ENCODE results near the gene LAMC1. TPM values are rescaled to one million over a fixed set of nuclear protein-coding genes. Genes with fewer than 3 reads are reported as not detected.

Gene LAMC1
- total RNA-seq, 1 experiment from 2014 or later: 113 TPM

GRCh38 chr1:183101841-183102276, 78.6 kb downstream of the LAMC1 start:
- POLR2A ChIA-PET: no interaction called here
- Histone ChIP-seq H3K4me3 (ENCODE audit: low read depth in 2 of 2, low read length in 2 of 2) (no peak overlapping the region), H3K27ac (ENCODE audit: low read length) (no peak overlapping the region), H3K4me1 (ENCODE audit: control insufficient read depth, insufficient read depth, low read length) (peaks cover 3% of the 10 kb centered on the region), H3K27me3 (ENCODE audit: control insufficient read depth, insufficient read depth, low read length) (no peaks in the 10 kb centered on the region), H3K36me3 (ENCODE audit: control insufficient read depth, insufficient read depth, low read length) (peaks cover 2% of the 10 kb centered on the region; the same call in 1 of the 2 replicates), H3K9me3 (ENCODE audit: control insufficient read depth, insufficient read depth, low read depth, low read length) (no peaks in the 10 kb centered on the region)
- no peak for ATAC-seq
- CTCF ChIA-PET: no interaction called here
- BruUV-seq (replicated peaks): no TSS peak
- no peak for DNase-seq (ENCODE audit: low read depth, low spot score)
- intact Hi-C loops (cut with micrococcal nuclease; ENCODE audit: unreplicated experiment) (no loop called here), in situ Hi-C loops (cut with HindIII; ENCODE audit: low pct_unique_long_range_greater_than_20kb, low sequenced_read_pairs) (no loop called here)
- TF ChIP-seq REST (IDR thresholded peaks at IDR 0.05; ENCODE audit: insufficient read depth in 1 of 2, low read depth in 2 of 2, low read length in 1 of 2) (no peak), SIN3A (IDR thresholded peaks at IDR 0.05; ENCODE audit: borderline replicate concordance, insufficient read depth, low read depth, low read length) (no peak)

- Histone ChIP-seq H3K36me3 (ENCODE audit: control insufficient read depth, insufficient read depth, low read length) (peaks cover 2% of the 10 kb centered on the region; the same call in 1 of the 2 replicates), H3K4me3 (ENCODE audit: low read depth in 2 of 2, low read length in 2 of 2) (no peak overlapping the region), H3K9me3 (ENCODE audit: control insufficient read depth, insufficient read depth, low read depth, low read length) (no peaks in the 10 kb centered on the region), H3K27me3 (ENCODE audit: control insufficient read depth, insufficient read depth, low read length) (no peaks in the 10 kb centered on the region), H3K4me1 (ENCODE audit: control insufficient read depth, insufficient read depth, low read length) (no peaks in the 10 kb centered on the region), H3K27ac (ENCODE audit: low read length) (no peak overlapping the region)
- no peak for TF ChIP-seq POLR2AphosphoS5 (IDR thresholded peaks at IDR 0.05; ENCODE audit: low read depth, low read length)
- no peak for TF ChIP-seq CTCF (IDR thresholded peaks at IDR 0.05)
- TF ChIP-seq REST (IDR thresholded peaks at IDR 0.05; ENCODE audit: insufficient read depth in 1 of 2, low read depth in 2 of 2, low read length in 1 of 2): no peak
- TF ChIP-seq TCF7L2 (IDR thresholded peaks at IDR 0.05; ENCODE audit: low read depth, low read length): no peak
- no peak for TF ChIP-seq SIN3A (IDR thresholded peaks at IDR 0.05; ENCODE audit: borderline replicate concordance, insufficient read depth, low read depth, low read length)
- intact Hi-C loops (cut with micrococcal nuclease; ENCODE audit: unreplicated experiment) (no loop called here), in situ Hi-C loops (cut with HindIII; ENCODE audit: low pct_unique_long_range_greater_than_20kb, low sequenced_read_pairs) (no loop called here)
- ATAC-seq (no peak), DNase-seq (ENCODE audit: low read depth, low spot score) (no peak)
- POLR2A ChIA-PET: no interaction called here
- BruUV-seq (replicated peaks): no TSS peak
- CTCF ChIA-PET: no interaction called here
Observed at GRCh38 chr1:183103147-183103546, 79.9 kb downstream of the LAMC1 start.

Measured in Panc1 (cell line).